ENCODE measurements around the gene LCN6. TPM values are rescaled to one million over a fixed set of nuclear protein-coding genes. Genes with fewer than 3 reads are reported as not detected.

The LCN6 gene
- total RNA-seq, 1 experiment from 2014 or later = not detected

DNA sequence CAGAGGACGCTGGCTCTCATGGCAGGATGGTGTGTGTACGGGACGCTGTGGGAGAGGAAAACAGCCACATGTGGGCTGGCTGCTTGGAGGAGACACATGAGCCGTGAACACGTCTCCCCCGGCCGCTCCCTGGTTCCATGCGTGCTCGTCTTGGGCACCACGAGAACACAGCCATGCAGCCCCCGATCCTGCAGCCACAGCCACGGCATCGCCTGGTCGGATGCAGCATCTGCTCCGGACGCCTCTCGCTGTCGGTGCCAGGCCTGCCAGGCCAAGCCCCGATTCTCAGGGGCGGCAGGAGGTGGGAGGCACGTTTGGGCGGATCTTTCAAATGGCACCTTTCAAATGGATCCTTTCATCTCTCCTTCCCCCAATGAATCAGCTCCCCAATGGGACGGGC lies 8.8 kb downstream of the LCN6 start:
- Histone ChIP-seq H2BK120ac (ENCODE audit: low read depth, low read length, poor library complexity, severe bottlenecking) (no peak overlapping the region), H2BK12ac (ENCODE audit: insufficient read length, low read depth, low read length) (no peak overlapping the region), H3K9me3 (ENCODE audit: control insufficient read depth, low read depth, low read length) (no peaks in the 10 kb centered on the region), H3K9ac (ENCODE audit: extremely low read depth, insufficient read length, low read length) (no peak overlapping the region), H3K56ac (ENCODE audit: insufficient read length, low read depth, low read length) (no peak overlapping the region), H3K79me1 (ENCODE audit: insufficient read depth, low read depth, low read length, poor library complexity, severe bottlenecking) (no peaks in the 10 kb centered on the region), H2AFZ (ENCODE audit: low read length) (no peak overlapping the region), H4K8ac (replicated peaks; ENCODE audit: insufficient read length, low read depth, low read length) (no peak overlapping the region), H3K18ac (ENCODE audit: insufficient read length, low read depth, low read length) (no peak overlapping the region), H4K5ac (ENCODE audit: insufficient read length, low read depth, low read length) (no peak overlapping the region), H3K23ac (ENCODE audit: insufficient read length, low read depth, low read length) (no peak overlapping the region), H3K4me2 (ENCODE audit: insufficient read depth, insufficient read length, low read length) (no peak overlapping the region), H3K27ac (ENCODE audit: insufficient read length, low read depth, low read length) (no peak overlapping the region), H2BK5ac (ENCODE audit: insufficient read length, low read length) (no peak overlapping the region), H3T11ph (ENCODE audit: low read length) (no peak overlapping the region), H3K27me3 (ENCODE audit: insufficient read depth, low read length) (no peaks in the 10 kb centered on the region), H4K20me1 (ENCODE audit: control insufficient read depth, insufficient read depth, insufficient read length) (no peaks in the 10 kb centered on the region), H2BK20ac (ENCODE audit: low read depth, low read length, poor library complexity, severe bottlenecking) (no peak overlapping the region), H3K14ac (ENCODE audit: insufficient read depth, low read length) (no peak overlapping the region; the same call in 1 of the 2 replicates), H2BK15ac (ENCODE audit: low read depth, low read length) (no peak overlapping the region), H3K23me2 (ENCODE audit: insufficient read length, low read depth, low read length, poor library complexity, severe bottlenecking) (no peaks in the 10 kb centered on the region), H3K4me1 (ENCODE audit: insufficient read depth, low read length) (no peaks in the 10 kb centered on the region), H3K4ac (ENCODE audit: low read depth, low read length) (no peak overlapping the region), H4K91ac (ENCODE audit: insufficient read length, low read depth, low read length) (no peak overlapping the region), H2AK5ac (ENCODE audit: insufficient read length, low read length) (no peak overlapping the region), H3K79me2 (ENCODE audit: insufficient read depth, low read length) (no peaks in the 10 kb centered on the region)
- no CpG with 5 or more reads among the region's 23 CpGs for WGBS (ENCODE audit: extremely low coverage, insufficient read length, low lambda C conversion rate)
- Mint-ChIP-seq H3K4me3 (no peak overlapping the region), H3K36me3 (ENCODE audit: insufficient read depth in 1 of 3, low read depth in 3 of 3) (no peaks in the 10 kb centered on the region), H3K4me1 (peaks cover 0 to 16% of the 10 kb centered on the region in 2 experiments; a peak in 1 of 4 replicates), H3K27me3 (ENCODE audit: low read depth) (peaks cover 7% of the 10 kb centered on the region), H3K27ac (no peak overlapping the region), H3K9me3 (no peaks in the 10 kb centered on the region)
- DNase-seq = no peak
- TF ChIP-seq, protein P1, sequence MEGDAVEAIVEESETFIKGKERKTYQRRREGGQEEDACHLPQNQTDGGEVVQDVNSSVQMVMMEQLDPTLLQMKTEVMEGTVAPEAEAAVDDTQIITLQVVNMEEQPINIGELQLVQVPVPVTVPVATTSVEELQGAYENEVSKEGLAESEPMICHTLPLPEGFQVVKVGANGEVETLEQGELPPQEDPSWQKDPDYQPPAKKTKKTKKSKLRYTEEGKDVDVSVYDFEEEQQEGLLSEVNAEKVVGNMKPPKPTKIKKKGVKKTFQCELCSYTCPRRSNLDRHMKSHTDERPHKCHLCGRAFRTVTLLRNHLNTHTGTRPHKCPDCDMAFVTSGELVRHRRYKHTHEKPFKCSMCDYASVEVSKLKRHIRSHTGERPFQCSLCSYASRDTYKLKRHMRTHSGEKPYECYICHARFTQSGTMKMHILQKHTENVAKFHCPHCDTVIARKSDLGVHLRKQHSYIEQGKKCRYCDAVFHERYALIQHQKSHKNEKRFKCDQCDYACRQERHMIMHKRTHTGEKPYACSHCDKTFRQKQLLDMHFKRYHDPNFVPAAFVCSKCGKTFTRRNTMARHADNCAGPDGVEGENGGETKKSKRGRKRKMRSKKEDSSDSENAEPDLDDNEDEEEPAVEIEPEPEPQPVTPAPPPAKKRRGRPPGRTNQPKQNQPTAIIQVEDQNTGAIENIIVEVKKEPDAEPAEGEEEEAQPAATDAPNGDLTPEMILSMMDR (conservative IDR thresholded peaks at IDR 0.05) = no peak
